Body of pancreas (tissue), 4 donors: ENCODE results near the gene ANXA4.

ENCODE experiments used
- CTCF ChIP-seq, 7 experiments: fragments of 450-650 bp in 4 of 7; fragments of 200-600 bp in 3 of 7; sonication (generic) in 3 of 7; IDR thresholded peaks; one replicate each; pipeline ENCODE4 v1.5.1; 2016 to 2019; ENCODE audit warnings: antibody characterized with exemption in 7 of 7
- POLR2A ChIP-seq, 3 donors: fragments of 450-650 bp; IDR thresholded peaks; one replicate each; pipeline ENCODE4 v1.6.1; 2016; ENCODE audit warnings: antibody characterized with exemption in 3 of 3, mild to moderate bottlenecking in 2 of 3

- TF ChIP-seq CTCF (IDR thresholded peaks at IDR 0.05): no peak
- TF ChIP-seq POLR2A (IDR thresholded peaks at IDR 0.05): no peak
These were observed 37.5 kb upstream of the ANXA4 start for GRCh38 chr2:69704446-69704845.
